ENCODE measurements around the gene ACTL10.
"Not testable (repeated sequence)": the region's sequence is repeated elsewhere in the genome, so short reads cannot be mapped to it uniquely, and the experiment has no call there.

ACTL10 gene

GRCh38 chr20:33698966-33699365, 32.2 kb downstream of the ACTL10 start:
- DNase-seq: not testable (repeated sequence)

DNA sequence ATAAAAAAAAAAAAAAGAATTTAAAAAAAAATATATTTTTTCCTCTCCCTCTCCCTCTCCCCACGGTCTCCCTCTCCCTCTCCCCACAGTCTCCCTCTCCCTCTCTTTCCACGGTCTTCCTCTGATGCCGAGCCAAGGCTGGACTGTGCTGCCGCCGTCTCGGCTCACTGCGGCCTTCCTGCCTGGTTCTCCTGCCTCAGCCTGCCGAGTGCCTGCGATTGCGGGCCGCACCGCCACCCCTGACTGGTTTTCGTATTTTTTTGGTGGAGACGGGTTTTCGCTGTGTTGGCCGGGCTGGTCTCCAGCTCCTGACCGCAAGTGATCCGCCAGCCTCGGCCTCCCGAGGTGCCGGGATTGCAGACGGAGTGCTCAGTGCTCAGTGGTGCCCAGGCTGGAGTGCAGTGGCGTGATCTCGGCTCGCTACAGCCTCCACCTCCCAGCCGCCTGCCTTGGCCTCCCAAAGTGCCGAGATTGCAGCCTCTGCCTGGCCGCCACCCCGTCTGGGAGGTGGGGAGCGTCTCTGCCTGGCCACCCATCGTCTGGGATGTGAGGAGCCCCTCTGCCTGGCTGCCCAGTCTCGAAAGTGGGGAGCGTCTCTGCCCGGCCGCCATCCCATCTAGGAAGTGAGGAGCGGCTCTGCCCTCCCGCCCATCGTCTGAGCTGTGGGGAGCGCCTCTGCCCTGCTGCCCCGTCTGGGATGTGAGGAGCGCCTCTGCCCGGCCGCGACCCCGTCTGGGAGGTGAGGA, 34.1 kb downstream of the ACTL10 start:
- not testable (repeated sequence) for DNase-seq

DNA sequence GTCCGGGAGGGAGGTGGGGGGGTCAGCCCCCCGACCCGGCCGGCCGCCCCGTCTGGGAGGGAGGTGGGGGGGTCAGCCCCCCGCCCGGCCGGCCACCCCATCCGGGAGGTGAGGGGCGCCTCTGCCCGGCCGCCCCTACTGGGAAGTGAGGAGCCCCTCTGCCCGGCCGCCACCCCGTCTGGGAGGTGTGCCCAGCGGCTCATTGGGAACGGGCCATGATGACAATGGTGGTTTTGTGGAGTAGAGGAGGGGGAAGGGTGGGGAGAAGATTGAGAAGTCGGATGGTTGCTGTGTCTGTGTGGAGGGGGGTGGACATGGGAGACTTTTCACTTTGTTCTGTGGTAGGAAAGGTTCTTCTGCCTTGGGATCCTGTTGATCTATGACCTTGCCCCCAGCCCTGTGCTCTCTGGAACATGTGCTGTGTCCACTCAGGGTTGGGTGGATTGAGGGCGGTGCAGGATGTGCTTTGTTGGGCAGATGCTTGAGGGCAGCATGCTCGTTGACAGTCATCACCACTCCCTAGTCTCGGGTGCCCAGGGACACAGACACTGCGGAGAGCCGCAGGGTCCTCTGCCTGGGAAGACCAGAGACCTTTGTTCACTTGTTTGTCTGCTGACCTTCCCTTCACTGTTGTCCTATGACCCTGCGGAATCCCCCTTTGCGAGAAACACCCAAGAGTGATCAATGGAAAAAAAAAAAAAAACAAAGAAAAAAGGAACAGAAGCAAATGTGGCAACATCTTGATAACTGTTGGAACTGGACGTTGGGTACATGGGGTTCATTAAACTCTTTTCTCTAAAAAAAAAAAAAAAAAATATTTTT, 35.1 kb downstream of the ACTL10 start:
- no peak for DNase-seq

DNA sequence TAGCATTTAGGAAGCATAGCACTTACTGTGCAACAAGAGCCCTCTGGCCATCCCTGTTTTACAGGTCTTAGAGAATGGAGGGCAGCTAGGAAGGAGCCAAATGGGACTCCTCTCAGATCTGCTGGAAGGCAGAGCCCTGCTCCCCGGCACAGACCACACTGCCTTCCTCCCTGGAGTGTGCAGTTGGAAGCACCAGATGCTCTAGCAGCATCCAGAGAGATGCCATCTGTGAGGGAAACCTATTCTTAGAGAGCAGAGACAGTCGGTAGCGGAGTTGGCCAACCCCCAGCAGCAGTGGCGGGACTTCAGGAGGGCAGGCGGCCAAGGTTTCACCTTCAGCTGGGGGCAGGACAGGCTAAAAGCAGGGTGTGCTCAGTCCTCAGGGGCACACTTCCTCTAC, 36.1 kb downstream of the ACTL10 start:
- DNase-seq: no peak

GRCh38 chr20:33703498-33704137, 36.9 kb downstream of the ACTL10 start:
- no peak for DNase-seq

GRCh38 chr20:33704197-33704924, 37.6 kb downstream of the ACTL10 start:
- DNase-seq: no peak

- DNase-seq: no peak
Measured at GRCh38 chr20:33707668-33708067, 40.9 kb downstream of the ACTL10 start.

GRCh38 chr20:33709398-33709797, 42.7 kb downstream of the ACTL10 start:
- DNase-seq: no peak

GRCh38 chr20:33709905-33710541, 43.3 kb downstream of the ACTL10 start:
- no peak for DNase-seq

DNA sequence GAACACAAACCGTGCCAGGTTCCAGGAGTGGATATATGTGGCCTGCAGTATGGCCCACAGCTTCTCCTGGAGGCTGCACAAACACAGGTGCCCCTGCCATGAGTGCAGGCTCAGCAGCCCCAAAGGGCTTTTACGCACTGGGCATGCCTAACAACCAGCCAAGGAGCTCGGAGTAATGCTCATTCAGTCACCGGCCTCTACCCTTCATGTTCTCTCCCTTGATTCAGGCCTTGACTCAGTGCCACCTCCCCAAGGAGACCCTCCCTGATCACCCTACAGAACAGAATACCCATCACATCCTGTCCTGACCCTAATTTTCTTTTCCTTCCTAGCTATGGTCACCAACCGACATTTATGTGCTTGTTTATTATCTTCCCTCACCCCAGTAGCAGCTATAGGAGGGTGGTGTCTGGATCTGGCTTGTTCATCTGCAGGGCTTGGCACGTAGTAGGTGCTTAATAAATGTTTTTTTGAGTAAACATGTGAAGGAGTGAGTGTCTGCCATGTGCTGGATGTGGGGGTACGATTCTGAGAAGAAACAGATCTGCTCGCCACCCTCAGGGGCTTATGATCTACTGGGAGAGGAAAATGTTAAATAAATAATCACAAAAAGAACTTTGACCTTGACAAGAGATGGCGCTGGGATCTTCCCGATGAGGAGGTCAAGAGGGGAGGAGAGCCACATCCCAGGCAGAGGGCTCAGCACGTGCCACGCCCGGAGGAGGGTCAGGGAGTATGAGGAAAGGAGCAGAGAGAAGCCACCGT, 44.1 kb downstream of the ACTL10 start:
- no peak for DNase-seq

- DNase-seq: no peak
Measured at GRCh38 chr20:33711446-33711738, 44.6 kb downstream of the ACTL10 start.

DNA sequence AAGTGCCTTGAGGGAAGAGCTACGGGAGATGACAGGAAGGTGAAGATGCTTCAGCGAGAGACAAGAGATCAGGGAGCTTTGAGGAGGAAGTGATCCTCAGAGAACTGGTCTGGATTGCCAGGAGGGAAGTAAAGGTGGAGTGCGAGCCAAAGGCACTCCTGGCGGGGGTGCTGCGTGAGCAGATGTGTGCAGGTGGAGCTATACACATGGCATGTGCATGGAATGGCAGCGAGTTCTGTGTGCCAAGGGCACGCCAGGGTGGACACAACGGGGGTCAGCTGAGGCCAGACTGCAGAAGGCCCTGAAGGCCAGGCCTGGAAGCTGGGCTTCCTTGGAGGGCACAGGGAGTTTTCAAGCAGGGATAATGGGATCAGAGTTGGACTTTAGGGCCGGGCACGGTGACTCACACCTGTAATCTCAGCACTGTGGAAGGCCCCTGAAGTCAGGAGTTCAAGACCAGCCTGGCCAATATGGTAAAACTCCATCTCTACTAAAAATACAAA, 47.2 kb downstream of the ACTL10 start:
- no peak for DNase-seq

DNA sequence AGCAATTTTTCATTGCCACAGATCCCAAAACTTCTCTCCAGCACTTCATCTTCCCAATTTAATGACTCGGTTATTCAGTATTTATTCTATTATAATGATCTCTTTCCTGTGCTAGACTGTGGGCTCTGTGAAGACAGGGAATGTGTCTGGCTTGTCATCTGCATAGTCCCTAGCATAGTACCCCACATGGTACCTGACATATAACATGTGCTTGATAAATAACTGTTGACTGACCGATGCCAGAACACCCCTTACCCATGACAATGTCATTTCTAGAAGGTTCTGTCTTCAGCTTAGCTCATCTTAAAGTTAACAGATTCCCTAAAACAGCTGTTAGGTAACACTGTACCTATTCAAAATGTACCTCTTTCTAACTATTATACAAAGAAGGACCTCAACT, 49.8 kb downstream of the ACTL10 start:
- no peak for DNase-seq

All from activated CD4-positive, alpha-beta T cell treated with anti-CD3 and anti-CD28 coated beads, Interleukin-2, Interleukin-6, amounts not matched to agents 100 ng/mL and 50 ng/mL, durations not matched to agents 16 hours and 8 hours (primary cell).